ENCODE results near the gene TMTC4.

TMTC4 gene

GRCh38 chr13:100666124-100666523 lies 8.5 kb downstream of the TMTC4 start:
- DNase-seq, result peak; percentile 94

GRCh38 chr13:100665403-100665802 lies 9.2 kb downstream of the TMTC4 start:
- no peak for DNase-seq

- no peak for DNase-seq
Observed at GRCh38 chr13:100664171-100664900, 10.3 kb downstream of the TMTC4 start.

- no peak for DNase-seq
Observed at GRCh38 chr13:100662468-100663211, 12.0 kb downstream of the TMTC4 start.

GRCh38 chr13:100660761-100661160 lies 13.8 kb downstream of the TMTC4 start:
- DNase-seq, result no peak

- DNase-seq, result no peak
Observed at GRCh38 chr13:100659578-100659977, 15.0 kb downstream of the TMTC4 start.

- DNase-seq, result no peak
Observed at GRCh38 chr13:100658363-100658762, 16.2 kb downstream of the TMTC4 start.

GRCh38 chr13:100657881-100658315 lies 16.7 kb downstream of the TMTC4 start:
- DNase-seq, result no peak

GRCh38 chr13:100652510-100652909 lies 22.1 kb downstream of the TMTC4 start:
- DNase-seq, result no peak

- DNase-seq, result peak; percentile 70
Observed at GRCh38 chr13:100650326-100650725, 24.3 kb downstream of the TMTC4 start.

- DNase-seq, result no peak
Observed at GRCh38 chr13:100648354-100648753, 26.2 kb downstream of the TMTC4 start.

- no peak for DNase-seq
Observed at GRCh38 chr13:100646871-100647270, 27.7 kb downstream of the TMTC4 start.

- peak; percentile 75 for DNase-seq
Observed at GRCh38 chr13:100646030-100646673, 28.4 kb downstream of the TMTC4 start.

GRCh38 chr13:100645382-100645781 lies 29.2 kb downstream of the TMTC4 start:
- DNase-seq, result peak; percentile 93

- peak; percentile 52 for DNase-seq
Observed at GRCh38 chr13:100644371-100644770, 30.2 kb downstream of the TMTC4 start.

- no peak for DNase-seq
Observed at GRCh38 chr13:100637796-100638195, 36.8 kb downstream of the TMTC4 start.

GRCh38 chr13:100637380-100637779 lies 37.2 kb downstream of the TMTC4 start:
- no peak for DNase-seq

GRCh38 chr13:100636441-100636840 lies 38.2 kb downstream of the TMTC4 start:
- DNase-seq, result peak; percentile 99

- peak; percentile 98 for DNase-seq
Observed at GRCh38 chr13:100636004-100636403, 38.6 kb downstream of the TMTC4 start.

GRCh38 chr13:100634696-100635095 lies 39.9 kb downstream of the TMTC4 start:
- DNase-seq, result peak; percentile 90

GRCh38 chr13:100633461-100633860 lies 41.1 kb downstream of the TMTC4 start:
- DNase-seq, result peak; percentile 52

- DNase-seq, result peak; percentile 98
Observed at GRCh38 chr13:100630555-100630954, 44.0 kb downstream of the TMTC4 start.

- no peak for DNase-seq
Observed at GRCh38 chr13:100627120-100627519, 47.5 kb downstream of the TMTC4 start.

- DNase-seq, result no peak
Observed at GRCh38 chr13:100625447-100625846, 49.1 kb downstream of the TMTC4 start.

Measured in NCI-H69 (cell line).